Activated naive CD4-positive, alpha-beta T cell (primary cell): ENCODE results near the gene TICAM2.
A peak's percentile ranks its signal among the peaks of the same experiment; 100 is the strongest.
"Not testable (repeated sequence)": the region's sequence is repeated elsewhere in the genome, so short reads cannot be mapped to it uniquely, and the experiment has no call there.

Source experiments
- DNase-seq, 4 experiments: peaks; one replicate each; lab custom pipeline; 2025; lab: John Stamatoyannopoulos, UW

TICAM2 gene

GRCh38 chr5:115601701-115602590, at the start of gene TICAM2:
TICAM2 (minus strand) TSS chr5:115602479; CDS start chr5:115581256, 21,223 bp downstream.
- DNase-seq = peak; percentile 11 to 55 (median 38)

GRCh38 chr5:115649541-115649940, 47.3 kb upstream of the TICAM2 start:
- DNase-seq = no peak

- no peak for DNase-seq
Observed at GRCh38 chr5:115648056-115648455, 45.8 kb upstream of the TICAM2 start.

- not testable (repeated sequence) for DNase-seq
Observed at GRCh38 chr5:115645386-115645785, 43.1 kb upstream of the TICAM2 start.

- no peak for DNase-seq
Observed at GRCh38 chr5:115644046-115644445, 41.8 kb upstream of the TICAM2 start.

- DNase-seq = no peak
Observed at GRCh38 chr5:115641948-115642347, 39.7 kb upstream of the TICAM2 start.

- DNase-seq = no peak
Observed at GRCh38 chr5:115640274-115640673, 38.0 kb upstream of the TICAM2 start.

- DNase-seq = no peak
Observed at GRCh38 chr5:115639377-115639776, 37.1 kb upstream of the TICAM2 start.

GRCh38 chr5:115637507-115637906, 35.2 kb upstream of the TICAM2 start:
- no peak for DNase-seq

- no peak for DNase-seq
Observed at GRCh38 chr5:115636008-115636407, 33.7 kb upstream of the TICAM2 start.

- peak; percentile 44 to 71 (median 60) for DNase-seq
Observed at GRCh38 chr5:115634343-115635132, 32.3 kb upstream of the TICAM2 start.

- no peak for DNase-seq
Observed at GRCh38 chr5:115629903-115630302, 27.6 kb upstream of the TICAM2 start.

GRCh38 chr5:115627295-115627865, 25.1 kb upstream of the TICAM2 start:
- DNase-seq = no peak

- no peak for DNase-seq
Observed at GRCh38 chr5:115626445-115626823, 24.2 kb upstream of the TICAM2 start.

- DNase-seq = peak; percentile 98 to 99 (median 98)
Observed at GRCh38 chr5:115625579-115626444, 23.5 kb upstream of the TICAM2 start, which contains the start of gene TMED7. TMED7 (minus strand) TSS chr5:115626036; CDS start chr5:115625792, 244 bp downstream.

- DNase-seq = no peak
Observed at GRCh38 chr5:115624994-115625393, 22.7 kb upstream of the TICAM2 start.

GRCh38 chr5:115623658-115624057, 21.4 kb upstream of the TICAM2 start:
- no peak for DNase-seq

- no peak for DNase-seq
Observed at GRCh38 chr5:115621365-115621900, 19.2 kb upstream of the TICAM2 start.

- no peak for DNase-seq
Observed at GRCh38 chr5:115616892-115617291, 14.6 kb upstream of the TICAM2 start.

GRCh38 chr5:115616472-115616871, 14.2 kb upstream of the TICAM2 start:
- no peak for DNase-seq

GRCh38 chr5:115611873-115612272, 9.6 kb upstream of the TICAM2 start:
- no peak for DNase-seq
